Testis (tissue), 2 donors: ENCODE results near the gene GRK4.

Experiments
- CTCF ChIP-seq, 3 experiments: fragments of 450-650 bp in 2 of 3; fragments of 200-600 bp in 1 of 3; sonication (generic) in 1 of 3; IDR thresholded peaks; one replicate each; pipeline ENCODE4 v1.5.1; 2016 to 2019; ENCODE audit warnings: antibody characterized with exemption in 3 of 3, mild to moderate bottlenecking in 2 of 3, moderate library complexity in 1 of 3
- POLR2A ChIP-seq: fragments of 450-650 bp; IDR thresholded peaks from one replicate; pipeline ENCODE4 v1.6.1; 2017; ENCODE audit warnings: antibody characterized with exemption, mild to moderate bottlenecking, moderate library complexity

GRCh38 chr4:2937986-2938385 lies 25.4 kb upstream of the GRK4 start:
- TF ChIP-seq CTCF (IDR thresholded peaks at IDR 0.05) = no peak
- no peak for TF ChIP-seq POLR2A
